Endothelial cell of umbilical vein (primary cell): ENCODE data around the gene XRRA1. TPM values are rescaled to one million over a fixed set of nuclear protein-coding genes. Genes with fewer than 3 reads are reported as not detected.

ENCODE experiments used
- BruUV-seq: library from RNA; stranded (reverse); fragments of 400-500 nt; replicated peaks from 2 replicates; lab custom pipeline; 2021; lab: Mats Ljungman, UMichigan
- CTCF ChIA-PET: fragments of 300-600, 350-600 bp; sonication (Branson Sonifier 250); formaldehyde crosslinking; loops from one replicate; lab custom pipeline; 2021; ENCODE audit warnings: antibody characterized with exemption, inconsistent platforms; lab: Charles Lee
- POLR2A ChIA-PET: fragments of 300-600, 350-600 bp; sonication (Branson Sonifier 250); formaldehyde crosslinking; loops from one replicate; lab custom pipeline; 2021; ENCODE audit warnings: antibody characterized with exemption, inconsistent platforms; lab: Charles Lee
- DNase-seq: peaks from one replicate; pipeline ENCODE4 v3.0.0-alpha.2; 2011; ENCODE audit warnings: low read depth, low spot score
- FAIRE-seq: peaks from 2 replicates; lab custom pipeline; 2011; peaks lifted over from hg19 to GRCh38; lab: Jason Lieb, UNC
- H2AFZ ChIP-seq: 2 replicates; pipeline ENCODE4 v1.6.0; 2012; ENCODE audit warnings: low read depth, low read length, control low read depth, inconsistent platforms
- H3K27ac ChIP-seq: 2 replicates; pipeline ENCODE4 v1.5.1; 2011; ENCODE audit warnings: low read depth, mild to moderate bottlenecking, control low read depth, low read length, moderate library complexity; ENCODE audit not compliant: insufficient read depth
- H3K27me3 ChIP-seq, 2 experiments: 2 replicates each; pipeline versions ENCODE4 v1.6.0 to v1.6.1; 2011; ENCODE audit warnings: low read length in 2 of 2, mixed read lengths in 1 of 2; ENCODE audit not compliant: control insufficient read depth in 2 of 2, insufficient read depth in 2 of 2
- H3K36me3 ChIP-seq, 2 experiments: 2 replicates in 1 of 2; 3 replicates in 1 of 2; pipeline ENCODE4 v1.5.1; 2011; ENCODE audit warnings: low read length in 2 of 2, mild to moderate bottlenecking in 1 of 2, moderate library complexity in 1 of 2; ENCODE audit not compliant: control insufficient read depth in 2 of 2, insufficient read depth in 2 of 2; ENCODE audit errors: extremely low read depth in 1 of 2
- H3K4me1 ChIP-seq: 3 replicates; pipeline ENCODE4 v1.5.1; 2011; ENCODE audit warnings: mild to moderate bottlenecking, low read length; ENCODE audit not compliant: control insufficient read depth, insufficient read depth; ENCODE audit errors: extremely low read depth
- H3K4me2 ChIP-seq: 2 replicates; pipeline ENCODE4 v1.6.1; 2011; ENCODE audit warnings: low read length, control low read depth, mixed read lengths; ENCODE audit not compliant: insufficient read depth
- H3K4me3 ChIP-seq, 3 experiments: fragments of 200-600 bp in 1 of 3; sonication (generic), shearing (Covaris generic) in 1 of 3; replicated peaks in 1 of 3; 2 replicates each; pipeline ENCODE4 v1.5.1; 2011 to 2016; ENCODE audit warnings: control low read depth in 3 of 3, low read length in 3 of 3, mild to moderate bottlenecking in 2 of 3, inconsistent platforms in 1 of 3, low read depth in 1 of 3, moderate library complexity in 1 of 3; ENCODE audit not compliant: insufficient read depth in 1 of 3
- H3K79me2 ChIP-seq: 2 replicates; pipeline ENCODE4 v1.6.0; 2012; ENCODE audit warnings: low read length, inconsistent platforms; ENCODE audit not compliant: control insufficient read depth, insufficient read depth
- H3K9ac ChIP-seq: replicated peaks from 2 replicates; pipeline ENCODE3; 2011; ENCODE audit warnings: low read length, control low read depth; ENCODE audit not compliant: insufficient read depth; ENCODE audit errors: extremely low read depth
- H3K9me1 ChIP-seq: replicated peaks from 3 replicates; pipeline ENCODE4 v1.6.0; 2011; ENCODE audit warnings: mild to moderate bottlenecking, low read length; ENCODE audit not compliant: control insufficient read depth, insufficient read depth; ENCODE audit errors: extremely low read depth
- H3K9me3 ChIP-seq: replicated peaks from 2 replicates; pipeline ENCODE4 v1.5.1; 2012; ENCODE audit warnings: low read length, inconsistent platforms; ENCODE audit not compliant: control insufficient read depth, insufficient read depth
- H4K20me1 ChIP-seq: replicated peaks from 2 replicates; pipeline ENCODE3; 2011; ENCODE audit warnings: mild to moderate bottlenecking, low read length; ENCODE audit not compliant: control insufficient read depth, insufficient read depth; ENCODE audit errors: extremely low read depth
- CTCF ChIP-seq, 2 donors: IDR thresholded peaks; 1 replicate in 1 of 2; 2 replicates in 1 of 2; pipeline ENCODE4 v1.5.1; 2011; ENCODE audit warnings: low read length in 2 of 2, mild to moderate bottlenecking in 2 of 2, moderate library complexity in 2 of 2, control low read depth in 1 of 2, inconsistent platforms in 1 of 2, low read depth in 1 of 2; ENCODE audit not compliant: insufficient read depth in 1 of 2; ENCODE audit errors: extremely low read depth in 1 of 2
- EZH2 ChIP-seq: IDR thresholded peaks from 2 replicates; pipeline ENCODE4 v1.6.1; 2012; ENCODE audit warnings: borderline replicate concordance, low read depth, mild to moderate bottlenecking, moderate library complexity, low read length, inconsistent platforms; ENCODE audit not compliant: severe bottlenecking
- FOS ChIP-seq: IDR thresholded peaks from 2 replicates; pipeline ENCODE4 v1.6.1; 2011; ENCODE audit warnings: mild to moderate bottlenecking, low read length, moderate library complexity, borderline replicate concordance; ENCODE audit not compliant: insufficient read depth
- GATA2 ChIP-seq: IDR thresholded peaks from 2 replicates; pipeline ENCODE4 v1.7.0; 2011; ENCODE audit warnings: low read depth, mild to moderate bottlenecking, moderate library complexity, mixed read lengths, low read length; ENCODE audit not compliant: insufficient read length, insufficient read depth
- JUN ChIP-seq: IDR thresholded peaks from 2 replicates; pipeline ENCODE4 v1.6.1; 2011; ENCODE audit warnings: borderline replicate concordance, low read depth; ENCODE audit not compliant: insufficient read length, insufficient read depth
- MAX ChIP-seq: IDR thresholded peaks from 2 replicates; pipeline ENCODE4 v1.6.1; 2011; ENCODE audit not compliant: insufficient read depth, insufficient read length
- MYC ChIP-seq: IDR thresholded peaks from one replicate; pipeline ENCODE4 v1.6.1; 2011; ENCODE audit warnings: mild to moderate bottlenecking, low read depth, low read length
- POLR2A ChIP-seq: IDR thresholded peaks from 2 replicates; pipeline ENCODE4 v1.6.1; 2012; ENCODE audit warnings: low read depth, mild to moderate bottlenecking, control low read depth, low read length
- POLR2AphosphoS5 ChIP-seq: IDR thresholded peaks from 2 replicates; pipeline ENCODE4 v1.6.1; 2012; ENCODE audit warnings: low read depth, mild to moderate bottlenecking, control low read depth, low read length, moderate library complexity; ENCODE audit not compliant: insufficient read depth
- dilution Hi-C: fragments of 300-500 bp; cut with MboI; formaldehyde crosslinking; loops from one replicate; pipeline ENCODE4 v1.15.0; 2019; ENCODE audit warnings: low sequenced_read_pairs; ENCODE audit not compliant: extremely low pct_ligation_motif_present
- intact Hi-C: fragments of 100-400 bp; cut with micrococcal nuclease; formaldehyde crosslinking; loops from one replicate; pipeline ENCODE4 v1.10.0; 2022
- polyA plus RNA-seq, 4 experiments: library from polyadenylated mRNA; depleted of rRNA in 3 of 4; stranded (reverse) in 3 of 4; unstranded in 1 of 4; fragments of >200 nt; gene quantifications; 2 replicates each; pipeline versions ENCODE4 v1.2.1 to v1.2.3, GENCODE V29; 2011 to 2012; ENCODE audit warnings: missing spikeins in 1 of 4
- total RNA-seq: library from RNA; stranded (reverse); gene quantifications from 2 replicates; pipeline ENCODE4 v1.2.3, GENCODE V29; 2021

XRRA1 gene
- total and polyA plus RNA-seq, 2 donors (not counting 3 experiments of a cell fraction or from before 2014, with no cell fraction given), result 8.6 to 11.2 TPM

- intact Hi-C loops (no loop called here), dilution Hi-C loops (no loop called here)
- no peaks in the 10 kb centered on the region for H3K9me3 ChIP-seq
- H3K27me3 ChIP-seq, result no peaks in the 10 kb centered on the region
- no peak overlapping the region for H3K4me2 ChIP-seq
- no peak overlapping the region for H3K4me3 ChIP-seq
- BruUV-seq, result no TSS peak
- no peaks in the 10 kb centered on the region for H3K9me1 ChIP-seq
- peaks cover 2 to 4% of the 10 kb centered on the region in 2 experiments for H3K36me3 ChIP-seq
- peak; percentile 57 for DNase-seq
- no peak for TF ChIP-seq MYC
- H4K20me1 ChIP-seq, result no peaks in the 10 kb centered on the region
- ChIA-PET POLR2A (no interaction called here), CTCF (interaction anchor here (0.9 to 1.4 kb wide), 4 partner anchors 10 to 76 kb away, joined by 3 to 4 read pairs (median 4); no protein-coding TSS in a partner anchor)
- H3K27ac ChIP-seq, result no peak overlapping the region
- H3K9ac ChIP-seq, result no peak overlapping the region
- no peak for FAIRE-seq
- peaks cover 36% of the 10 kb centered on the region for H3K4me1 ChIP-seq
- peaks cover 2% of the 10 kb centered on the region for H3K79me2 ChIP-seq
- H2AFZ ChIP-seq, result no peak overlapping the region
Measured at GRCh38 chr11:74815966-74816365, 132.9 kb downstream of the XRRA1 start.

GRCh38 chr11:74809801-74810200 lies 139.1 kb downstream of the XRRA1 start:
- dilution Hi-C loops, result no loop called here
- FAIRE-seq (no peak), DNase-seq (no peak)
- H3K79me2 ChIP-seq, result peaks cover 10% of the 10 kb centered on the region
- CTCF ChIA-PET, result interaction anchor here (0.7 kb wide), 1 partner anchor 70 kb away, joined by 3 read pairs; no protein-coding TSS in a partner anchor
- H4K20me1 ChIP-seq, result no peaks in the 10 kb centered on the region
- no peak overlapping the region for H3K27ac ChIP-seq
- no peaks in the 10 kb centered on the region for H3K9me1 ChIP-seq
- H3K9me3 ChIP-seq, result no peaks in the 10 kb centered on the region
- H2AFZ ChIP-seq, result no peak overlapping the region
- no peak overlapping the region for H3K4me2 ChIP-seq
- H3K9ac ChIP-seq, result no peak overlapping the region
- no TSS peak for BruUV-seq
- no peak overlapping the region for H3K4me3 ChIP-seq
- no peaks in the 10 kb centered on the region for H3K4me1 ChIP-seq
- POLR2A ChIA-PET, result no interaction called here
- TF ChIP-seq JUN (no peak), POLR2AphosphoS5 (no peak), CTCF (IDR thresholded peaks at IDR 0.05; ENCODE audit: extremely low read depth in 1 of 2, insufficient read depth in 1 of 2, low read depth in 1 of 2, low read length in 2 of 2) (no peak), FOS (no peak), GATA2 (no peak), MAX (no peak), MYC (no peak), POLR2A (no peak), EZH2 (no peak)
- intact Hi-C loops, result no loop called here
- no peaks in the 10 kb centered on the region for H3K36me3 ChIP-seq
- H3K27me3 ChIP-seq, result no peaks in the 10 kb centered on the region
